ENCODE results near the gene SOBP.

The SOBP gene

DNA sequence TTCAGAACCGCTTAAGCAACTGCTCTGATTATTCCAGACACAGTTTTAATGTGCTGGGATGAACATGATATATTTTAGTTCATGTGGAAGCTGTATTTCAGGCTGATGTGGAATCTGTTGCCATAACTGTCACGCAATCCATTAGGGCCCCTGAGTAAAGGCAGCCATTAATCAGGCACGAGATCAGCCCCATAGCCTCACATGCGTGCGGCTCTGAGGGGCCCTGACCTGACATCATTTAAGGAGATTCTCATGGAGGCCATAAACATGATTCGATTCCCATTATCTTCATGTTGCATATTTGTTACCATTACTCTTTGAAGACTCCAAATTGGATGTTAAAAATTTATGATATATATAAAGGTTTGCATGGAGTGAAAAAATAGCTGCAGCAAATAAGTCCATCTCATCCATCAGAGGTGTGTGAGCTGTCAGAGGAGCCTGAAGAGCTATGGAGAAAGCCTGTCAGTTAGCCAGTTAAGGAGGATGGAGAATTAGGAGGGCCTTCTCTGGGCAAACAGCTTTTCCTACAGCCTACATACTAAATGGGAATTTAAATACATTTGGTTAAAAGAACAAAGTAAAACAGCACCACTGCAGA, 89.6 kb downstream of the SOBP start:
- H3K36me3 ChIP-seq (ENCODE audit: control insufficient read depth in 2 of 2, insufficient read depth in 2 of 2, low read length in 2 of 2): no peaks in the 10 kb centered on the region
- peaks cover 0 to 2% of the 10 kb centered on the region in 2 donors for H3K27me3 ChIP-seq (ENCODE audit: control insufficient read depth in 2 of 2, insufficient read depth in 2 of 2, low read length in 2 of 2)
- no peaks in the 10 kb centered on the region for H3K9me3 ChIP-seq (ENCODE audit: control insufficient read depth in 2 of 2, low read length in 2 of 2)
- H3K4me1 ChIP-seq (ENCODE audit: control insufficient read depth in 2 of 2, insufficient read depth in 2 of 2, low read length in 2 of 2): no peaks in the 10 kb centered on the region
- no peak overlapping the region for H3K4me3 ChIP-seq (ENCODE audit: low read length in 2 of 2)
- H3K9ac ChIP-seq (ENCODE audit: low read depth in 1 of 2, low read length in 2 of 2): no peak overlapping the region
- no peak overlapping the region for H3K27ac ChIP-seq (ENCODE audit: low read depth in 2 of 2, low read length in 2 of 2)

DNA sequence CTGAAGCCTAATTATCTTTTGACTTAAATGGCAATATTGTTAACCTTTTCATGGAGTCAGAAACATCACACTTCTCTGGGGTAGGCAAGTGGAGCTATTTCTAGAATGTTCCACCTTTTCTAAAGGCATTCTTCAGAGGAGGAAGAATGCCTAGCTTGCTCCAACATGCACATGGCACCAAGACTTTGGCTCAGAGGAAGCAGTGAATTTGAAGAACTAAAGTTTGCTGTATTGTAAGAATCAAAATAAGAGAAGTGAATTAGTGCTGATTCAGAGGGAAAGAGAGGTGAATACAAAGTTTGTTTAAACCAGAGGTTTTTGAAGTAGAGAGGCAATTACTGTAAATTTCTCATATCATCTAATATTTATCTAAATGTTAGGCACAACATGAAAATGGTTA, 92.2 kb downstream of the SOBP start:
- Histone ChIP-seq H3K9me3 (ENCODE audit: control insufficient read depth in 2 of 2, low read length in 2 of 2) (no peaks in the 10 kb centered on the region), H3K36me3 (ENCODE audit: control insufficient read depth in 2 of 2, insufficient read depth in 2 of 2, low read length in 2 of 2) (no peaks in the 10 kb centered on the region), H3K4me3 (ENCODE audit: low read length in 2 of 2) (no peak overlapping the region), H3K27ac (ENCODE audit: low read depth in 2 of 2, low read length in 2 of 2) (no peak overlapping the region), H3K27me3 (ENCODE audit: control insufficient read depth in 2 of 2, insufficient read depth in 2 of 2, low read length in 2 of 2) (peaks cover 0 to 2% of the 10 kb centered on the region in 2 donors), H3K4me1 (ENCODE audit: control insufficient read depth in 2 of 2, insufficient read depth in 2 of 2, low read length in 2 of 2) (no peaks in the 10 kb centered on the region), H3K9ac (ENCODE audit: low read depth in 1 of 2, low read length in 2 of 2) (no peak overlapping the region)

DNA sequence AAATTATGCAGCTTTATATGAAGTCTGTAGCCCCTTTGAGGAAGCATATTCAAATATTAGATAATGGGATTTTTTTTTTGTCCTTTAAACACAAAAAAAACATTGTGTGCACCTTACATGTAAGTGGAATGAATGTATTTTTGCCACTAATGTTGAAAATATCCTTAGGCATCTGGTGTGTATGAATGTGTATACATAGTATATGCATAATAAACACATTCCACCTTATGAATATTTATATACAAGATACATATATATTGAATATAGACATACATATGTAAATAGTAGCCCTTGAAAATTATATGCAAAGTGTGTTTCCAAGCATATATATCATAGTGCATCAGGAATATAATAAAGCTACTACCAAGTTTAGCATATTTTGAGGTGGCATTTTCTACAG, 94.8 kb downstream of the SOBP start:
- H3K4me1 ChIP-seq (ENCODE audit: control insufficient read depth in 2 of 2, insufficient read depth in 2 of 2, low read length in 2 of 2): no peaks in the 10 kb centered on the region
- H3K4me3 ChIP-seq (ENCODE audit: low read length in 2 of 2): no peak overlapping the region
- H3K36me3 ChIP-seq (ENCODE audit: control insufficient read depth in 2 of 2, insufficient read depth in 2 of 2, low read length in 2 of 2): no peaks in the 10 kb centered on the region
- peaks cover 0 to 2% of the 10 kb centered on the region in 2 donors for H3K27me3 ChIP-seq (ENCODE audit: control insufficient read depth in 2 of 2, insufficient read depth in 2 of 2, low read length in 2 of 2)
- H3K27ac ChIP-seq (ENCODE audit: low read depth in 2 of 2, low read length in 2 of 2): no peak overlapping the region
- no peaks in the 10 kb centered on the region for H3K9me3 ChIP-seq (ENCODE audit: control insufficient read depth in 2 of 2, low read length in 2 of 2)
- H3K9ac ChIP-seq (ENCODE audit: low read depth in 1 of 2, low read length in 2 of 2): no peak overlapping the region

DNA sequence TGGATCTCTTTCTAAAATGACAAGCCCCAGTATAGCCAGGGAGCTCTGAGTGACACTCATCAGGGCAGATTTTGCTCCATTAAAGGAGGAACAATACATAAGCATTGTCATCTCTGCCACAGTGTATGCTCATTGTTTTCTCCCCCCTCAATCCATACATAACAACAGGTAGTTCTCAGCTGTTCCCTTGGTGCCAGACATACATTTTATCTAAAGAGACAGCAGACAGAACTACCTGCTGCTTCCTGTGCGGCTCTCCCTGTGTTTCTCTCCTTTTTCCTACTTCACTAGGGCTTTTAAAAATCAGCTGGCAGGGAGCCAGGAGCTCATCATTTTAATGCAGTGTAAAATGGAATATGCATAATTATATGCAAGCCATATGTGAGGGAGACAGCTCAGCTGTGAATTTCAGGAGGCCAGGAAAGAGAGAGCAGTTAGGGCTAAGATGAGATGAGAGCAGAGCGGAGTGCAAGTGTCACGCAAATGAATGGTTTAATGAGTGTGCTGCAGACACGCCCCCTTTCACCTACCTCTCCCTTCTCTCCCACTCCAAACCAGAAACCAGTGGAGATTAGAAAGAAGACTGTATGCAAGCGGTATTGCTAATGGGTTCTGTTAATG, 96.0 kb downstream of the SOBP start:
- H3K4me1 ChIP-seq (ENCODE audit: control insufficient read depth in 2 of 2, insufficient read depth in 2 of 2, low read length in 2 of 2): no peaks in the 10 kb centered on the region

DNA sequence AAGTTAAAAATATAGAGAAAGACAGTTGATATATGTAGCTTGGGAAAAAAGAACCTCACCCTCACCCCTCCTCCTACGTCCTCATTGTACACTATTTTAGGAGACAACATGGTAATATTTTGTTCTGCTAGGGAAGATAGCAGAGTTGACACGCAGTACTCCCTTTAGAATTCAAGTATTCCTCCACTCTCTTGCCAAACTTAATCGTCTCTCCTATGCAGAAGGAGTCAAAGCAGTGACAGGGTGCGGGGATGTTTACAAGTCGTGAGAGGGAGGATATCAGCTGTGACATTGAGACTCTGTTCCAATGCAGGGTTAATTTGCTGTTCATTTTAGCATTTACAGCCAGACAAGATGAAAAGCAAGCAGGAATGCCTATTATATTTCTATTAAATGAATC, 97.5 kb downstream of the SOBP start:
- no peaks in the 10 kb centered on the region for H3K9me3 ChIP-seq (ENCODE audit: control insufficient read depth in 2 of 2, low read length in 2 of 2)
- no peaks in the 10 kb centered on the region for H3K36me3 ChIP-seq (ENCODE audit: control insufficient read depth in 2 of 2, insufficient read depth in 2 of 2, low read length in 2 of 2)
- H3K27ac ChIP-seq (ENCODE audit: low read depth in 2 of 2, low read length in 2 of 2): no peak overlapping the region
- H3K9ac ChIP-seq (ENCODE audit: low read depth in 1 of 2, low read length in 2 of 2): no peak overlapping the region
- no peaks in the 10 kb centered on the region for H3K4me1 ChIP-seq (ENCODE audit: control insufficient read depth in 2 of 2, insufficient read depth in 2 of 2, low read length in 2 of 2)
- H3K27me3 ChIP-seq (ENCODE audit: control insufficient read depth in 2 of 2, insufficient read depth in 2 of 2, low read length in 2 of 2): no peaks in the 10 kb centered on the region
- no peak overlapping the region for H3K4me3 ChIP-seq (ENCODE audit: low read length in 2 of 2)

More for the DNA sequence above, 96.0 kb downstream of the SOBP start:
- Histone ChIP-seq H3K27me3 (ENCODE audit: control insufficient read depth in 2 of 2, insufficient read depth in 2 of 2, low read length in 2 of 2) (peaks cover 0 to 2% of the 10 kb centered on the region in 2 donors), H3K9ac (ENCODE audit: low read depth in 1 of 2, low read length in 2 of 2) (no peak overlapping the region), H3K36me3 (ENCODE audit: control insufficient read depth in 2 of 2, insufficient read depth in 2 of 2, low read length in 2 of 2) (no peaks in the 10 kb centered on the region), H3K4me3 (ENCODE audit: low read length in 2 of 2) (no peak overlapping the region), H3K9me3 (ENCODE audit: control insufficient read depth in 2 of 2, low read length in 2 of 2) (no peaks in the 10 kb centered on the region), H3K27ac (ENCODE audit: low read depth in 2 of 2, low read length in 2 of 2) (no peak overlapping the region)

DNA sequence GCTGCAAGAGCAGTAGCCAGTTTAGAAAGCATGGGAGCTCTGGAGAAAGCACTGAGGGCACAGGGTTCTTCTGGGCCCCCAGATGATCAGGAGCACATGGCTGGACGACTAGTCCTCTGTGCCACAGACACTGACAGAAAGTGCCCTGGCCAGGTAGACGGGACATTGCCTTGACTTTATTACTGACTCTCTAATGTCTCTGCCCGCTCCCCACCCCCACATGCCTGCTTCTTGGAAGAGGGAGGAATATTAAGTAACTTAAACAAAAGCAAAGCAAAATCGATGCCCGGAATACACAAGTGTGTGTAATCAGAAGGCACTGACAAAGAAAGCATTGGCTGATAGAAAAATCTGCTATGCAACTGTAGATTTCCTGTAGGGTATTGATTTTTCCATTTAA, 99.3 kb downstream of the SOBP start:
- no peak overlapping the region for H3K9ac ChIP-seq (ENCODE audit: low read depth in 1 of 2, low read length in 2 of 2)
- H3K4me3 ChIP-seq (ENCODE audit: low read length in 2 of 2): no peak overlapping the region
- no peaks in the 10 kb centered on the region for H3K27me3 ChIP-seq (ENCODE audit: control insufficient read depth in 2 of 2, insufficient read depth in 2 of 2, low read length in 2 of 2)
- H3K9me3 ChIP-seq (ENCODE audit: control insufficient read depth in 2 of 2, low read length in 2 of 2): no peaks in the 10 kb centered on the region
- no peak overlapping the region for H3K27ac ChIP-seq (ENCODE audit: low read depth in 2 of 2, low read length in 2 of 2)
- H3K4me1 ChIP-seq (ENCODE audit: control insufficient read depth in 2 of 2, insufficient read depth in 2 of 2, low read length in 2 of 2): no peaks in the 10 kb centered on the region
- H3K36me3 ChIP-seq (ENCODE audit: control insufficient read depth in 2 of 2, insufficient read depth in 2 of 2, low read length in 2 of 2): no peaks in the 10 kb centered on the region

DNA sequence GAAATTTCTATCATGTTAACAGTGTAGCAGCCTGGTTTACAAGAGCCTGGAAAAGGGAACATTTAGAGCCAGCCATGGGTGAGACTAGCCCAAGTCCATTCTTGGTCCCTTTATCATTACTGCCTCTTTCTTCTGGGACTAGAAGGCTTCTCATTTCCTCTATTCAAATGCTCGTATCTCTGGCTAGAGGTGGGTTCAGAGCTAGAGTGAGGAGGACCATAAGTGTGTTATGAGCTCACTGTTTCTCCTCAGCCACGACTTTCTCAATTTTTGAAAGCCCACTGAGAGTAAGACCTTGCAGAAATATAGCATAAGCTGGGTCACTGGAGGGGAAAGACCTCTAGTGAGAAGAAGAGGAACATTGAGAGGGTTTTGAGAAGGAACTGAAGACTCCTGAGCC, 100.0 kb downstream of the SOBP start:
- Histone ChIP-seq H3K27ac (ENCODE audit: low read depth in 2 of 2, low read length in 2 of 2) (no peak overlapping the region), H3K36me3 (ENCODE audit: control insufficient read depth in 2 of 2, insufficient read depth in 2 of 2, low read length in 2 of 2) (no peaks in the 10 kb centered on the region), H3K9ac (ENCODE audit: low read depth in 1 of 2, low read length in 2 of 2) (no peak overlapping the region), H3K4me1 (ENCODE audit: control insufficient read depth in 2 of 2, insufficient read depth in 2 of 2, low read length in 2 of 2) (no peaks in the 10 kb centered on the region), H3K9me3 (ENCODE audit: control insufficient read depth in 2 of 2, low read length in 2 of 2) (no peaks in the 10 kb centered on the region), H3K4me3 (ENCODE audit: low read length in 2 of 2) (no peak overlapping the region), H3K27me3 (ENCODE audit: control insufficient read depth in 2 of 2, insufficient read depth in 2 of 2, low read length in 2 of 2) (no peaks in the 10 kb centered on the region)

DNA sequence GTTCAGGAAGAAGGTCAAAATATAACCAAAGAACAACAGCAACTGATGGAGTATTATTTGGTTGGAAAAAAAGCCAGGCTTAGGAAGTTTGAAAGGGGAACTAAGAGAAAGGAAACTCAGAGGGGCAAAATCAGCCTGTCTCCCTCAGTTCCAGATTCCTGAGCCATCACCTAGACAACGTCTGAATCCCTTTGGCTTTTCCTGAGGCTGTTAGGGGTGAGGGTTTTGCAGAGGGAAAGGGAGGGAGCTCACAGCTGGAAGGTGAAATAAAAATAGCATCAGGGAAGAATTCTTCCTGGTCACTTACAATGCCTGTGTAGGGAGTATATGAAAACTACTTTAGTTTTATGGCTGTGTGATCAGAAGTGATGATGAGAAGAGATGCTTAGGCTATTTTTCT, 100.5 kb downstream of the SOBP start:
- H3K4me1 ChIP-seq (ENCODE audit: control insufficient read depth in 2 of 2, insufficient read depth in 2 of 2, low read length in 2 of 2): no peaks in the 10 kb centered on the region
- no peak overlapping the region for H3K4me3 ChIP-seq (ENCODE audit: low read length in 2 of 2)
- no peaks in the 10 kb centered on the region for H3K27me3 ChIP-seq (ENCODE audit: control insufficient read depth in 2 of 2, insufficient read depth in 2 of 2, low read length in 2 of 2)
- no peaks in the 10 kb centered on the region for H3K9me3 ChIP-seq (ENCODE audit: control insufficient read depth in 2 of 2, low read length in 2 of 2)
- no peak overlapping the region for H3K27ac ChIP-seq (ENCODE audit: low read depth in 2 of 2, low read length in 2 of 2)
- H3K9ac ChIP-seq (ENCODE audit: low read depth in 1 of 2, low read length in 2 of 2): no peak overlapping the region
- H3K36me3 ChIP-seq (ENCODE audit: control insufficient read depth in 2 of 2, insufficient read depth in 2 of 2, low read length in 2 of 2): no peaks in the 10 kb centered on the region

DNA sequence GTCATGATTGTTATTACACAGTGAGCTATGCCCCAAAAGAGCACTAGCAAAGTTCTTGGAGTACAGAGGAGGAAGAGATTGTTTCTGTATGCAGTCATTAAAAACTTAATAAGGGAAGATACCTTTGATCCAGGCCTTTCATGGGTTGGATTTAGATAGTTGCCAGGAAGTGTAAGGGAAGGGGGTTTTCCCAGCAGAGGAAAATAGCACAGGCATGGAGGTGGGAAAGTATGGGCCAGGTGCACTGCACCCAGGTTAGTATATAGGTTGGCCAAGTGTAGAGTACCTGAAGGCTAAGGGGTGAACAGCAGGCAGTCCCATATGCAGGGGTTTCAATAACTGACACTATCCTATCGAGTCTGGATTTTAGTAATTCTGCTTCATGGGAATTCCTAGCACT, 101.4 kb downstream of the SOBP start:
- Histone ChIP-seq H3K9me3 (ENCODE audit: control insufficient read depth in 2 of 2, low read length in 2 of 2) (no peaks in the 10 kb centered on the region), H3K4me1 (ENCODE audit: control insufficient read depth in 2 of 2, insufficient read depth in 2 of 2, low read length in 2 of 2) (no peaks in the 10 kb centered on the region), H3K4me3 (ENCODE audit: low read length in 2 of 2) (no peak overlapping the region), H3K27ac (ENCODE audit: low read depth in 2 of 2, low read length in 2 of 2) (no peak overlapping the region), H3K36me3 (ENCODE audit: control insufficient read depth in 2 of 2, insufficient read depth in 2 of 2, low read length in 2 of 2) (no peaks in the 10 kb centered on the region), H3K9ac (ENCODE audit: low read depth in 1 of 2, low read length in 2 of 2) (no peak overlapping the region), H3K27me3 (ENCODE audit: control insufficient read depth in 2 of 2, insufficient read depth in 2 of 2, low read length in 2 of 2) (no peaks in the 10 kb centered on the region)

DNA sequence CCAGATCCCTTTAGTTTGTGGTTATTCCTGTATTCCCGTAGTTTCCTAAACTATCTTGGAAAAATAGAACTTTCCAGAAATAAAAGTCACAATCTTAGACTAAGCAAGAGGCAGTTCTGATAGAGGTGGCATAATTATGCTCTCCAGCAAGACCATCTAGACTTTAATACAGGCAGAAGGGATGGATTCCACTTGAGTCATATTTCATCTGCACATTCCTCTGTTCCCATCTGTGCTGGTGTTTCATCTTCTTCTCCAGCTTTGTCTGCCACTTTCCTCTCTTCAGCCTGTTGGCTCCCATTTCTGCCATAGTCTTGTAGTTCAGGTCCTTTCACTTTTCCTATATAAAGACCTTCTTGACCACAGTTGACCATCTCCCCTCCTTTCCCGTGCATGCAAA, 102.9 kb downstream of the SOBP start:
- no peaks in the 10 kb centered on the region for H3K27me3 ChIP-seq (ENCODE audit: control insufficient read depth in 2 of 2, insufficient read depth in 2 of 2, low read length in 2 of 2)
- no peaks in the 10 kb centered on the region for H3K4me1 ChIP-seq (ENCODE audit: control insufficient read depth in 2 of 2, insufficient read depth in 2 of 2, low read length in 2 of 2)
- no peak overlapping the region for H3K9ac ChIP-seq (ENCODE audit: low read depth in 1 of 2, low read length in 2 of 2)
- no peak overlapping the region for H3K4me3 ChIP-seq (ENCODE audit: low read length in 2 of 2)
- no peak overlapping the region for H3K27ac ChIP-seq (ENCODE audit: low read depth in 2 of 2, low read length in 2 of 2)
- H3K9me3 ChIP-seq (ENCODE audit: control insufficient read depth in 2 of 2, low read length in 2 of 2): no peaks in the 10 kb centered on the region
- H3K36me3 ChIP-seq (ENCODE audit: control insufficient read depth in 2 of 2, insufficient read depth in 2 of 2, low read length in 2 of 2): no peaks in the 10 kb centered on the region
